K562 (cell line): ENCODE results near the gene KRT16. TPM values are rescaled to one million over a fixed set of nuclear protein-coding genes. Genes with fewer than 3 reads are reported as not detected.

Experiments
- ATAC-seq: fragments of 200-7000 bp; cut with Tn5 transposase; 3 replicates; pipeline ENCODE4 v1.9.1; 2020; ENCODE audit warnings: moderate library complexity
- BruUV-seq: library from RNA; stranded (reverse); fragments of 400-500 nt; replicated peaks from 2 replicates; lab custom pipeline; 2021; lab: Mats Ljungman, UMichigan
- CTCF ChIA-PET: fragments of 300-600 bp; formaldehyde crosslinking; extraction: SDS; loops from one replicate; lab custom pipeline; 2021; ENCODE audit warnings: low intra/inter-chr PET ratio; lab: Yijun Ruan, JAX
- POLR2A ChIA-PET: fragments of 300-600, 350-650 bp; sonication (Branson Sonifier 250); formaldehyde crosslinking; extraction: SDS; loops from one replicate; lab custom pipeline; 2021; ENCODE audit warnings: antibody characterized with exemption, inconsistent platforms; lab: Yijun Ruan, JAX
- DNase-seq, 4 experiments: peaks; one replicate each; pipeline versions ENCODE4 v3.0.0 to v3.0.0-alpha.2; 2011 to 2018; ENCODE audit warnings: low spot score in 3 of 4, mixed read lengths in 3 of 4; ENCODE audit errors: extremely low read depth in 1 of 4
- FAIRE-seq: peaks from 2 replicates; lab custom pipeline; 2011; peaks lifted over from hg19 to GRCh38; lab: Jason Lieb, UNC
- H2AFZ ChIP-seq: 2 replicates; pipeline ENCODE4 v1.6.0; 2011; ENCODE audit warnings: low read depth, low read length, control low read depth, inconsistent platforms
- H3K27ac ChIP-seq: fragments of 200-600 bp; 3 replicates; pipeline ENCODE4 v1.8.0; 2011; ENCODE audit warnings: low read depth, mild to moderate bottlenecking, control low read depth, inconsistent platforms, low read length, moderate library complexity, mixed read lengths; ENCODE audit errors: extremely low read depth
- H3K27me3 ChIP-seq, 2 experiments: fragments of 300-600 bp in 1 of 2; 2 replicates in 1 of 2; 3 replicates in 1 of 2; pipeline versions ENCODE4 v1.6.0 to v1.8.0; 2011; ENCODE audit warnings: inconsistent platforms in 2 of 2, low read length in 2 of 2, mild to moderate bottlenecking in 1 of 2, mixed read lengths in 1 of 2, moderate library complexity in 1 of 2; ENCODE audit not compliant: control insufficient read depth in 2 of 2, insufficient read depth in 2 of 2
- H3K36me3 ChIP-seq: fragments of 300-600 bp; 3 replicates; pipeline ENCODE4 v1.8.0; 2011; ENCODE audit warnings: mild to moderate bottlenecking, low read length, inconsistent platforms; ENCODE audit not compliant: control insufficient read depth, insufficient read depth
- H3K4me1 ChIP-seq, 2 experiments: fragments of 200-600 bp in 1 of 2; replicated peaks in 1 of 2; 2 replicates in 1 of 2; 3 replicates in 1 of 2; pipeline versions ENCODE4 v1.5.1 to v1.8.0; 2011; ENCODE audit warnings: inconsistent platforms in 2 of 2, low read length in 2 of 2, mild to moderate bottlenecking in 1 of 2, mixed read lengths in 1 of 2, moderate library complexity in 1 of 2; ENCODE audit not compliant: control insufficient read depth in 2 of 2, insufficient read depth in 2 of 2
- H3K4me2 ChIP-seq: 2 replicates; pipeline ENCODE4 v1.6.1; 2011; ENCODE audit warnings: low read length, control low read depth, inconsistent platforms, mixed read lengths; ENCODE audit not compliant: insufficient read depth
- H3K4me3 ChIP-seq: fragments of 200-600 bp; sonication (generic), shearing (Covaris generic); 2 replicates; pipeline ENCODE4 v1.5.1; 2016; ENCODE audit warnings: control low read depth, inconsistent platforms
- H3K79me2 ChIP-seq: fragments of 200-600 bp; 3 replicates; pipeline ENCODE4 v1.8.0; 2011; ENCODE audit warnings: low read length, inconsistent platforms; ENCODE audit not compliant: control insufficient read depth, insufficient read depth
- H3K9ac ChIP-seq, 2 experiments: 2 replicates each; pipeline versions ENCODE4 v1.6.0 to v1.6.1; 2011; ENCODE audit warnings: low read depth in 2 of 2, low read length in 2 of 2, control low read depth in 1 of 2, inconsistent platforms in 1 of 2, mild to moderate bottlenecking in 1 of 2, mixed read lengths in 1 of 2; ENCODE audit not compliant: insufficient read depth in 1 of 2
- H3K9me1 ChIP-seq: one replicate; pipeline ENCODE4 v1.6.0; 2011; ENCODE audit warnings: inconsistent platforms, mild to moderate bottlenecking, low read length, moderate library complexity; ENCODE audit not compliant: control insufficient read depth, insufficient read depth
- H3K9me3 ChIP-seq: replicated peaks from 2 replicates; pipeline ENCODE4 v1.5.1; 2011; ENCODE audit warnings: low read depth, low read length, inconsistent platforms; ENCODE audit not compliant: control insufficient read depth, insufficient read depth
- H4K20me1 ChIP-seq: replicated peaks from 2 replicates; pipeline ENCODE4 v1.6.1; 2011; ENCODE audit warnings: low read length, inconsistent platforms, mixed read lengths; ENCODE audit not compliant: control insufficient read depth, insufficient read depth
- BCLAF1 ChIP-seq, 2 experiments: fragments of 450-650 bp in 1 of 2; IDR thresholded peaks; 2 replicates each; pipeline ENCODE4 v1.6.1; 2011 to 2017; ENCODE audit warnings: low read depth in 2 of 2, antibody characterized with exemption in 1 of 2, borderline replicate concordance in 1 of 2, low read length in 1 of 2, mild to moderate bottlenecking in 1 of 2, mixed read lengths in 1 of 2; ENCODE audit not compliant: control insufficient read depth in 1 of 2
- NFIC ChIP-seq: fragments of 450-650 bp; IDR thresholded peaks from 2 replicates; pipeline ENCODE4 v1.6.1; 2017; ENCODE audit warnings: mild to moderate bottlenecking, inconsistent platforms
- ZNF507 ChIP-seq: conservative IDR thresholded peaks from 2 replicates; pipeline ENCODE4 v1.6.1; 2017; ENCODE audit warnings: missing genetic modification characterization, missing compliant biosample characterization
- WGBS: fragments of 100-300 bp; shearing (Covaris generic); methylation state at CpG from one replicate; pipeline ENCODE4 v1.1.6; 2016; ENCODE audit warnings: low coverage, mixed read lengths; ENCODE audit not compliant: insufficient coverage; ENCODE audit errors: missing lambda C conversion rate; 5-methylcytosine and 5-hydroxymethylcytosine counted together
- in situ Hi-C: fragments of 300-500 bp; cut with MboI; formaldehyde crosslinking; loops from 4 replicates; pipeline ENCODE4 v1.15.0; 2018; ENCODE audit warnings: inconsistent platforms, mixed read lengths
- intact Hi-C: fragments of 100-400 bp; cut with micrococcal nuclease; formaldehyde crosslinking; loops from 2 replicates; pipeline ENCODE4 v1.14.2; 2022
- polyA plus RNA-seq, 8 experiments: library from polyadenylated mRNA; depleted of rRNA in 4 of 8; stranded (reverse) in 5 of 8; unstranded in 3 of 8; fragments of >200 nt; fragmentation: Nextera tagmentation in 2 of 8; fragmentation: Illumina TruSeq in 1 of 8; extraction: Ambion mirVana in 2 of 8; extraction: Trizol in 1 of 8; gene quantifications; 2 replicates each; pipeline versions ENCODE4 v1.2.1 to v1.2.3, GENCODE V29; 2011 to 2014; ENCODE audit warnings: inconsistent platforms in 1 of 8, missing spikeins in 1 of 8
- total RNA-seq, 7 experiments: library from RNA; depleted of rRNA in 6 of 7; stranded (reverse); fragments of >200 nt in 6 of 7; fragmentation: Illumina TruSeq in 2 of 7; extraction: Trizol in 2 of 7; gene quantifications; 2 replicates each; pipeline versions ENCODE4 v1.2.1 to v1.2.3, GENCODE V29; 2011 to 2021; ENCODE audit warnings: low replicate concordance in 1 of 7

The KRT16 gene
- total and polyA plus RNA-seq, 9 of the 15 experiments (the other 6 are each of a cell fraction or from before 2014, with no cell fraction given): 0.04 TPM; not detected in 8

DNA sequence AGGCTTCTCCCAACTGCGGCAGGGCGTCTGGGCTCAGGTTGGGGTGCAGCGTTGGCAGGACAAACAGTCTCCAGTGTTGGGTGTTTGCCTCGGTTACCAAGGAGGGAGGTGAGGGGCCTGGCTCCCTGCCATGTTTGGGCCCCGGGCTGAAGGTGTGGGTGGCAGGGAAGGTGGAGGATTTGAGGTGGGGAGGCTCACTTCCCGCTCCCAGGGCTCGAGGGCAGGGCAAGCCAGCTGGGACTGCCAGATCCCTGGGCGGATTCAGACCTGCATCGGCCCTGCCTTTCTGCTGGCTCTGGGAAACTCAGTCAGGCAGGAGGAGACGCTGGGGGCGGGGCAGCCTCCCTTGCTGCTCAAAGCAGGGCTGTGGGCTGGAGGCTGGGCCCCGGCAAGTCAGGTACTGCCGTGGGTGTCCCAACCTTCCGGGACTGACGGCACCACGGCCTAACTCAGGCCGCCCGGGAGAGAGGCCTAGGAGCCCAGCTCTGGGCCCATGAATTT is 43.1 kb upstream of the KRT16 start:
- no TSS peak for BruUV-seq
- H3K79me2 ChIP-seq: no peaks in the 10 kb centered on the region
- no peak for FAIRE-seq
- POLR2A ChIA-PET: interaction anchor here (0.6 to 0.9 kb wide), 5 partner anchors 22 to 1285 kb away, joined by 3 read pairs; no protein-coding TSS in a partner anchor
- 11% methylated on average over 18 of the region's 18 CpGs for WGBS
- H3K9me3 ChIP-seq: no peaks in the 10 kb centered on the region
- DNase-seq: no peak
- no peak overlapping the region for H2AFZ ChIP-seq
- H3K9me1 ChIP-seq: no peaks in the 10 kb centered on the region
- 0 out of 2 replicates have a peak, but pooled peaks cover 3% of the 10 kb centered on the region for H4K20me1 ChIP-seq
- intact Hi-C loops: no loop called here
- no peak overlapping the region for H3K4me2 ChIP-seq
- H3K4me3 ChIP-seq: no peak overlapping the region
- CTCF ChIA-PET: interaction anchor here (1.0 kb wide), 1 partner anchor 105 kb away, joined by 3 read pairs; no protein-coding TSS in a partner anchor
- in situ Hi-C loops: loop anchor here (25.0 kb wide), 1 partner anchor 1043 kb away; no protein-coding TSS in a partner anchor
- TF ChIP-seq ZNF507 (tag): no peak
- TF ChIP-seq BCLAF1 (IDR thresholded peaks at IDR 0.05; ENCODE audit: borderline replicate concordance in 1 of 2, control insufficient read depth in 1 of 2, low read depth in 2 of 2, low read length in 1 of 2): no peak
- peak; percentile 42; the same call in 1 of the 2 replicates for TF ChIP-seq NFIC
- no peaks in the 10 kb centered on the region for H3K36me3 ChIP-seq
- no peak overlapping the region for H3K27ac ChIP-seq
- H3K9ac ChIP-seq: peak overlapping the region in 1 of 2 experiments; percentile 19; a peak in 2 of 4 replicates
- H3K4me1 ChIP-seq: peaks cover 0 to 48% of the 10 kb centered on the region in 2 experiments; a peak in 2 of 5 replicates
- H3K27me3 ChIP-seq: peaks cover 2 to 20% of the 10 kb centered on the region in 2 experiments; a peak in 2 of 5 replicates
- ATAC-seq: peak; percentile 31; the same call in 2 of the 3 replicates
